GM12878 (cell line): ENCODE results near the gene MAPT.

ENCODE experiments used
- CTCF ChIP-seq, 3 experiments: IDR thresholded peaks in 2 of 3; conservative IDR thresholded peaks in 1 of 3; 2 replicates each; pipeline ENCODE4 v1.5.1; 2011; ENCODE audit warnings: low read depth in 3 of 3, low read length in 3 of 3, mild to moderate bottlenecking in 3 of 3, control low read depth in 2 of 3, moderate library complexity in 2 of 3, inconsistent platforms in 1 of 3, mixed read lengths in 1 of 3; ENCODE audit not compliant: control insufficient read depth in 2 of 3, insufficient read depth in 1 of 3; ENCODE audit errors: extremely low read depth in 1 of 3
- ZNF384 ChIP-seq: IDR thresholded peaks from 2 replicates; pipeline ENCODE4 v1.6.1; 2012; ENCODE audit warnings: low read depth, mild to moderate bottlenecking, low read length, improper control_type of control experiment, borderline replicate concordance
- TF ChIP-seq, protein P1 (sequence below): fragments of 450-650 bp; formaldehyde crosslinking; IDR thresholded peaks from 2 replicates; pipeline ENCODE4 v1.4.0; 2022; ENCODE audit warnings: mild to moderate bottlenecking, moderate library complexity
- TF ChIP-seq, protein P2 (sequence below): fragments of 450-650 bp; IDR thresholded peaks from 2 replicates; pipeline ENCODE4 v1.6.1; 2017; ENCODE audit warnings: mild to moderate bottlenecking

DNA sequence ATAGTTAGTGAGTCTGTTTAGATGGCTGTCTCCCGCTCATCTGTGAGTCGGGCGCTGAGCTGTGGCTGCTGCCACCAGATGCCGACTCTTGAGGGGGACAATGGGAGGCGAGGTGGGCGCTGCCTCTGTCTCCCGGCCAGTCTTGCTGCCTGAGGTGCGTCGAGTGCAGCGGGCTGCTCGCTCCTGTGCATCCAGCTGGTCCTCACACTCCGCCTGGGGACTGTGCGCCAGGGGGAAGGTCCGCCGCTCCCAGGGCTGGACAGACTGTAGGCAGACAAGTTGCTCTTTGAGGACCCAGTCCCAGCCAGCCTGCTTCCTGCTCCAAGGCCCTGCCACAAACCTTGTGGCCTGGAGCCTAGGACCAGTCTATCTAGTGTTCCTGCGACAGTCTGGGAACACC is 137.1 kb downstream of the MAPT start:
- TF ChIP-seq CTCF (IDR thresholded peaks at IDR 0.05 in 2 of 3, conservative IDR thresholded peaks at IDR 0.05 in 1 of 3; ENCODE audit: control insufficient read depth in 2 of 3, extremely low read depth in 1 of 3, insufficient read depth in 1 of 3, low read depth in 3 of 3, low read length in 3 of 3) (no peak), ZNF384 (no peak)
- TF ChIP-seq, protein P1, sequence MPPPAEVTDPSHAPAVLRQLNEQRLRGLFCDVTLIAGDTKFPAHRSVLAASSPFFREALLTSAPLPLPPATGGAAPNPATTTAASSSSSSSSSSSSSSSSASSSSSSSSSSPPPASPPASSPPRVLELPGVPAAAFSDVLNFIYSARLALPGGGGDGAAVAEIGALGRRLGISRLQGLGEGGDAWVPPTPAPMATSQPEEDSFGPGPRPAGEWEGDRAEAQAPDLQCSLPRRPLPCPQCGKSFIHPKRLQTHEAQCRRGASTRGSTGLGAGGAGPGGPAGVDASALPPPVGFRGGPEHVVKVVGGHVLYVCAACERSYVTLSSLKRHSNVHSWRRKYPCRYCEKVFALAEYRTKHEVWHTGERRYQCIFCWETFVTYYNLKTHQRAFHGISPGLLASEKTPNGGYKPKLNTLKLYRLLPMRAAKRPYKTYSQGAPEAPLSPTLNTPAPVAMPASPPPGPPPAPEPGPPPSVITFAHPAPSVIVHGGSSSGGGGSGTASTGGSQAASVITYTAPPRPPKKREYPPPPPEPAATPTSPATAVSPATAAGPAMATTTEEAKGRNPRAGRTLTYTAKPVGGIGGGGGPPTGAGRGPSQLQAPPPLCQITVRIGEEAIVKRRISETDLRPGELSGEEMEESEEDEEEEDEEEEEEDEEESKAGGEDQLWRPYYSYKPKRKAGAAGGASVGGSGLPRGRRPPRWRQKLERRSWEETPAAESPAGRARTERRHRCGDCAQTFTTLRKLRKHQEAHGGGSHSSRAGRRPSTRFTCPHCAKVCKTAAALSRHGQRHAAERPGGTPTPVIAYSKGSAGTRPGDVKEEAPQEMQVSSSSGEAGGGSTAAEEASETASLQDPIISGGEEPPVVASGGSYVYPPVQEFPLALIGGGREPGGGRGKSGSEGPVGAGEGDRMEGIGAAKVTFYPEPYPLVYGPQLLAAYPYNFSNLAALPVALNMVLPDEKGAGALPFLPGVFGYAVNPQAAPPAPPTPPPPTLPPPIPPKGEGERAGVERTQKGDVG (CRISPR knock-in tag), result no peak
- TF ChIP-seq, protein P2, sequence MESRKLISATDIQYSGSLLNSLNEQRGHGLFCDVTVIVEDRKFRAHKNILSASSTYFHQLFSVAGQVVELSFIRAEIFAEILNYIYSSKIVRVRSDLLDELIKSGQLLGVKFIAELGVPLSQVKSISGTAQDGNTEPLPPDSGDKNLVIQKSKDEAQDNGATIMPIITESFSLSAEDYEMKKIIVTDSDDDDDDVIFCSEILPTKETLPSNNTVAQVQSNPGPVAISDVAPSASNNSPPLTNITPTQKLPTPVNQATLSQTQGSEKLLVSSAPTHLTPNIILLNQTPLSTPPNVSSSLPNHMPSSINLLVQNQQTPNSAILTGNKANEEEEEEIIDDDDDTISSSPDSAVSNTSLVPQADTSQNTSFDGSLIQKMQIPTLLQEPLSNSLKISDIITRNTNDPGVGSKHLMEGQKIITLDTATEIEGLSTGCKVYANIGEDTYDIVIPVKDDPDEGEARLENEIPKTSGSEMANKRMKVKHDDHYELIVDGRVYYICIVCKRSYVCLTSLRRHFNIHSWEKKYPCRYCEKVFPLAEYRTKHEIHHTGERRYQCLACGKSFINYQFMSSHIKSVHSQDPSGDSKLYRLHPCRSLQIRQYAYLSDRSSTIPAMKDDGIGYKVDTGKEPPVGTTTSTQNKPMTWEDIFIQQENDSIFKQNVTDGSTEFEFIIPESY, result no peak
